HG02571 (cell line): Measurements from ENCODE around the gene AATF.

ENCODE experiments used
- ATAC-seq: cut with Tn5 transposase; IDR thresholded peaks from one replicate; pipeline ENCODE4 v1.9.1; 2021; ENCODE audit warnings: mild to moderate bottlenecking, moderate library complexity; ENCODE audit not compliant: unreplicated experiment

The AATF gene

DNA sequence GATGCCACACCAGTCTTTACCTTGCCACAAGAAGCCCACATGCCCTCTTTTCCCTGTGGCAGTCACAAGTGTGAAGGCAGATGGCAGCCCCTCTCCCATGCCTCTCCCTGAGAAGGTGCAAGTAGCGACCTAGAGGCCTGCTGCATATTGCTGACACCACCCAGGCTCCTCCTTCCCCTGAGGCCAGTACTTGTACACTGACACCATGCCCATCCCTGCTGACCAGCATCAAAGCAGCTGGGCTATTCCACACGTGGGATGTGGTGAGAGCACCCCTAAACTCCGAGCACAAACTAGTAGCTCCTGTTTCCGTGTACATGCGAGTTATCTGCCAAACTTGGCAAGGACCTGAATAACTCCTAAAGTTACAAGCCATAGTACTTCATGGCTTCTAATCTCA is 149.4 kb downstream of the AATF start:
- ATAC-seq = no peak

DNA sequence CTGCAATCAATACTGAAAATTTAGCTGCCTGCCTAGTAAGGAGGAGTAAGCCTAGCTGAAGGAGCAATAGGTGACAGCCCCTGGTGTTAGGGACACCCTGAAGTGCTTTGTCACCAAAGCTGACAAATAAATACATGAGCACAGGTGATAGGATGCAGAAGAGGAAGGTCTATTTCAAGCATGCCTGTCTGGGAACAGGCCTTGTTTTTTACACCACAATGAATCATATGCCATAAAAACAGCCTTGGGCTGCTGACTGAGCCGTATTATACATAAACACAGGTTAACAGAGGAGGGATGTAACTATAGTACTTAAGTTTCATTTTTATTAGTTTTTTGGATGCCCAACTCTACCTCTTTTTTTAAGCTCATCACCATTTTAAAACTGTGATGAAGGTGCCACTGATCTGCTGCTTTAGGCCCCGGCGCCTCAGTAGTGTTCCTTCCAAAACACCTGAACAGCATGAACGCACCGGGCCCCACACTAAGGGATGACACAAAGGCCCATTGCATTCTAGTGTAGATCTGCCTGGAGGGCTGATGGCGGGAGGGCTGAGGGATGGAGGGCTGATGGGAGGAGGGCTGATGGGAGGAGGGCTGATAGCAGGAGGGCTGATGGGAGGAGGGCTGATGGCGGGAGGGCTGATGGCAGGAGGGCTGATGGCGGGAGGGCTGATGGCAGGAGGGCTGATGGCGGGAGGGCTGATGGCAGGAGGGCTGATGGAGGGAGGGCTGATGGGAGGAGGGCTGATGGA is 150.3 kb downstream of the AATF start:
- ATAC-seq = no peak

DNA sequence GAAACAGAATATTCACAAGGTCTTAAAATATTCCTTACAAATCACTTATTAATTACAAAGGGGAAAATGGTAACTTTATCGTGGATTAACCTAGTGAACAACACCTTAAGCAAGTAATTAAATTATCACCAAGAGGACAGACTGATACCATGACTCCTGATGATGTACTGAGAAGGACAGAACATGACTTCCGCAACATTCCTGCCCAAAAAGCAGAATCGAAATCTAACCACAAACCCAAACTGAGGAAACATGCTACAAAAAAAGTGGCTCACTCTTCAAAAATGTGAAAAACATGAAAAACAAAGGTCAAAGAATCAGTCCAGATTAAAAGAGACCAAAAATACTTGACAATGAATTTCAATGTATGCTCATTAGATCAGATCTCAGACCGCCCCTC is 151.5 kb downstream of the AATF start:
- ATAC-seq = no peak

DNA sequence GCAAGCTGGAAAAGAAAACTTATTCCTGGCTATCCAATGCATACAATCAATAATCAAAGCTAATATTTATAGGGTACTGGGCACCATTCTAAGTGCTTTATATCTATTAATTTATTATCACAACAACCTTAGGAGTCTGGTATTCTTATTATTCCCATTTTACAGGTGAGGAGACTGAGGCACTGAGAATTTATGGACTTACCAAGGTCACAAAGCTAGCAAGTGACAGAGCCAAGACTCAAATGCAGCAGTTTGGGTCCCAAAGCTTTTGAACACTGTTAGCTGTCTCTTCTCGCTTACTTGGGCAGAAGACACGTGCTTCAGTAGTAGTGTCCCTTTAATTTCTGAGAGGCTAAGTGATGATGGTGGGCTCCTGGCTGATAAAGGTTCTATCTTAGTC is 152.6 kb downstream of the AATF start:
- no peak for ATAC-seq

DNA sequence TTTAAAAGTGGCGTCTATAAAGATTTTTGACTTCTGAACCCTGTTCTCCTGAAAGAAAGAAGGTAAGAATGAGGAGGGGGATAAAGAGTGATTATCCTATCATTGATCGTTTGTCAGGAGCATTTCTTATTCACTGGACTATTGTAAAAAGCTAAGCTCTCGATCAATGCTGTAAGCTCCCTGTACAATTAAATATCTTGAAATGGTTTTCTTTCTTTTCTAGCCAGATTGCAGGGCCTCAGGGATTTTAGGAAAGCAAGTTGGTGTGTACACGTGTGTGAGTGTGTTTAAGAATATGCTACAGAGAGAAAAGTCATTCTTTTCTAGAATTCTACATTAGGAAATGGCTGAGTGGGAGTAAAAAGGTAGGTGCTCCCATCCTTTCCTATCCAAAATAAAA is 154.5 kb downstream of the AATF start:
- ATAC-seq = no peak

DNA sequence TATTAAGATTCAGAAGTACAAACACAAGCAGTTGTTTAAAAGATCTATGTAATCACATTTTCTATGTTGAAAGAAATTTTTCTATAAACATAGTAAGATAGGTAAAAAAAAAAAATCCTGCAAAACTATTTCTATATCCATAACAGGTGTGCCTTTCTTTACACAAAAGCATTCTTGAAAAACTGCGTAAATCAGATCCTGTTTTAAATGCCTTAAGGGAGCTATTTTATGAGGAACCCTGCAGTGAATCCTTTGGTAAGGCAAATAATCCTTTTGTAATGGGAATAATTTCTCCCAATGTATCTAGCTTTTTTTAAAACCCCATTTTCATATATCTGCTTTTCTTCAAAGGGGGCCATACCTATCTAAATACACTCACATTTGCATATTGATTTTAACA is 157.3 kb downstream of the AATF start:
- ATAC-seq = no peak
